GM19193 (cell line): ENCODE data around the gene TUBB4A.

Experiments used
- POLR2A ChIP-seq: IDR thresholded peaks from 4 replicates; pipeline ENCODE4 v1.6.1; 2011; ENCODE audit not compliant: insufficient read depth, insufficient read length; ENCODE audit errors: extremely low read depth

TUBB4A gene

DNA sequence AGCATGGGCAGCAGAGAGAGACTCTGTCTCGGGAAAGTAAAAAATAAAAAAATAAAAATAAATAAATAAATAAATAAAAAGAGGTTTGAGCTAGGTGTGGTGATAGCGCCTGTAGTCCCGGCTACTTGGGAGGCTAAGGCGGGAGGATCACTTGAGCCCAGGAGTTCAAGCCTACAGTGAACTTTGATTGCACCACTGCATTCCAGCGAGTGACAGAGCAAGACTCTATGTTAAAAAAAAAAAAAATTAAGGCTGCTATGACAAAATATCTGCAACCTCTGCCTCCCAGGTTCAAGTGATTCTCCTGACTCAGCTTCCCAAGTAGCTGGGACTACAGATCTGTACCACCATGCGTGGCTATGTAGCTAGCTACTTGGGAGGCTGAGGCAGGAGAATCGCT is 17.3 kb downstream of the TUBB4A start:
- no peak for TF ChIP-seq POLR2A

GRCh38 chr19:6484230-6484629 is 17.9 kb downstream of the TUBB4A start:
- no peak for TF ChIP-seq POLR2A

DNA sequence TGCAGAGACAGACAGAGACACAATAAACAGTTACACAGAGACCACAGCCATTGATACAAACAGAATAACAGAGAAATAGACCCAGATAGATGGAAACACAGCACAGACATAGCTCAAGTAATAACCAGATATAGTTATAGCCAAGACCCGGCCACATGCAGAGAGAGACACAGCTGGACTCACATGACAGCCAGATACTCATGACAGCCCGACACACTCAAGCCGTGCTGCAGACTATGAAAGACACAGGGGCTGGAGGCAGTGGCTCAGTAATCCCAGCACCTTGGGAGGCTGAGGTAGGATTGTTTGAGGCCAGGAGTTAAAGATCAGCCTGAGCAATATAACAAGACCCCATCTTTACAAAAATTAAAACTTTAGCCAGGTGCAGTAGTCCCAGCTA is 18.9 kb downstream of the TUBB4A start:
- no peak for TF ChIP-seq POLR2A

DNA sequence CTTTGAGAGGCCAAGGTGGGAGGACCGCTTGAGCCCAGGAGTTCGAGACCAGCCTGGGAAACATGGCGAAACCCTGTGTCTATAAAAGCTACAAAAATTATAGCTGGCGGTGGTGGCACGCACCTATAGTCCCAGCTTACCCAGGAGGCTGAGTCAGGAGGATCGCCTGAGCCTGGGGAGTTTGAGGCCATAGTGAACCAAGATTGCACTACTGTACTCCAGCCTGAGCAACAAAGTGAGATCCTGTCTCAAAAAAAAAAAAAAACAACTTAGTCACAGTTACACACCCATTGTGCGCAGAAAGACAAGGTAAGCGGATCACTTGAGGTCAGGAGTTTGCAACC is 19.8 kb downstream of the TUBB4A start:
- no peak for TF ChIP-seq POLR2A

GRCh38 chr19:6481541-6482342 is 20.4 kb downstream of the TUBB4A start, which contains the start of gene DENND1C:
TSS of gene DENND1C (minus strand) at chr19:6481787. CDS start at chr19:6481695, 92 bp downstream.
- peak; percentile 82 for TF ChIP-seq POLR2A

- TF ChIP-seq POLR2A: no peak
Measured at GRCh38 chr19:6480848-6481415, 21.2 kb downstream of the TUBB4A start.

DNA sequence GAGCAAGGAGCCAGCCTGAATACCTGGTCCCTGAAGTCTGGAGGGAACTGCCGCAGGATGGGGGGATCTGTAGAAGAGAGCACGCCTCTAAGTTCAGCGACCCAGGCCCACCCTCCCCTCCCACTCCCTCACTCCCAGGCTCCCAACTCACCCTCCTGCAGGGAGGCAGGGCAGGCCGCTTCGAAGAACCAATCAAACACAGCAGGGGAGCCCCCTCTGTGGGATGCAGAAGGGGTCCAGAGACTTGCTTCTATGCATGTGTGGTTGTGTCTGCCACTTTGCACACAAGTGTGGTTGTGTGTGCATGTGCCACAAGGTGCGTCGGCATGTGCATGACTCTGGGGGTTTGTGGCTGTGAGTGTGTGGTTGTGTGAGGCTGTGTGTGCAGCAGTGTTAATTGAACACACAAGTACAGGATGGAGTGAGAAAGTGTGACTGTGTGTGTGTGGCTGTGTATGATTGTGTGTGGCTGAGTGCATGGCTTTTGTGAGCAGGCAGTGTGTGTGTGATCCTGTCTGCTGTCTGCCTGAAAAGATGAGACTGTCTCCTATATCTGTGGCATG is 22.2 kb downstream of the TUBB4A start:
- no peak for TF ChIP-seq POLR2A

GRCh38 chr19:6478815-6479214 is 23.3 kb downstream of the TUBB4A start:
- TF ChIP-seq POLR2A: no peak

GRCh38 chr19:6476896-6477431 is 25.1 kb downstream of the TUBB4A start:
- TF ChIP-seq POLR2A: no peak

GRCh38 chr19:6476155-6476895 is 25.8 kb downstream of the TUBB4A start:
- TF ChIP-seq POLR2A: no peak

GRCh38 chr19:6475321-6476108 is 26.6 kb downstream of the TUBB4A start:
- no peak for TF ChIP-seq POLR2A

DNA sequence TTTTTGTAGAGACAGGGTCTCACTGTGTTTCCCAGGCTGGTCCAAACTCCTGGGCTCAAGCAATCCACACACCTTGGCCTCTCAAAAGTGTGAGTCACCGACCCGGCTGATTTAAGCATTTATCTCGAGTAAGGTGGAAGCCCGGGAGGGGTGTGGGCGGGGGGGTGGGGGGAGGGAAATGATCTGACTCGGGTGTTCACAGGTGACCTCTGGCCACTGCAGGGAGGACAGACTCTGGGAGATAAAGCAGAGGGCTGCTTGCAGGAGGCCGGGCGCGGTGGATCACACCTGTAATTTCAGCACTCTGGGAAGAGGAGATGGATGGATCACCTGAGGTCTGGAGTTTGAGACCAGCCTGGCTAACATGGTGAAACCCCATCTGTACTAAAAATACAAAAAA is 28.5 kb downstream of the TUBB4A start:
- no peak for TF ChIP-seq POLR2A

- no peak for TF ChIP-seq POLR2A
Measured at GRCh38 chr19:6472713-6473112, 29.4 kb downstream of the TUBB4A start.

- no peak for TF ChIP-seq POLR2A
Measured at GRCh38 chr19:6471076-6471475, 31.0 kb downstream of the TUBB4A start.

- no peak for TF ChIP-seq POLR2A
Measured at GRCh38 chr19:6470173-6470572, 31.9 kb downstream of the TUBB4A start.

DNA sequence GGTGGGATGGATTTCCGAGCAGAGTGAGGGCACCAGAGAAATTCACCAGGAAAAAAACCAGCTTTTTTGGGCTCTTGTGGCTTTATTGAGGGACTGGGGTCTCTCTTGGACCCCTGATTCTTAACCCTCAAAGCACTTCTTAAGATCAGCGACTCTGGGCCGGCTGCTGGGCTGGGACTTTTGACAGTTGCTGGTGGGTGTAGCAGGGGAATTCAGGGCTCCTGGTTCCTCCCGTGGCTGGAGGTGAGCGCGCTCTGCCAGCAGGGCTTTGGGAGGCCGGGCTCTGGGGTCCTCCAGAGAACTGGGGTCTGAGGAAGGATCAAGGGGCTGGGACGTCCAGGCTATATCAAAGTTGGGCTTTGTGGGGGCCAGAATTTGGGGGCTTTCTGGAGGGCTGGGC is 34.7 kb downstream of the TUBB4A start:
- no peak for TF ChIP-seq POLR2A
